ENCODE measurements around the gene RGSL1.

RGSL1 gene

DNA sequence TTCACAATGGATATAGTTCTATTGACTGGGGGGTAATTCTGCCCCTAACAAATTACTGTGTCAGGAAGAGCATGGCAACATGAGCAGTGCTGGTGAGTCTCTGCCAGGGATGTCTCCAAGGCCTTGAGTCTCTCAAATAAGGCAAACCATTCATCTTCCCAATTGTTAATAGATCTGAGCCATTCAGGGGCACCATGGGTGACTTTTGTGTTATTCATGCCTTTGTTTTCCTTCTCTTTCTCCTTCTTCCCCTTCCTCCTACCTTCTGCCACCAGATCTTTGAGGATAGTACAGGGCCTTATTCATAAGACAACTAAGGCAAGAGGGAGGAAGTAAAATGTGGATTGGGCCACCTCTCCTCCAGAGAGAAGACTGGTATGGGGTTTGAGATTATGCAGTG, at the start of gene RGSL1:
Gene RGSL1 (plus strand): TSS at position 60 of the 400 bp plus-strand sequence. CDS start 20 bp downstream, at position 80.
- DNase-seq = no peak

DNA sequence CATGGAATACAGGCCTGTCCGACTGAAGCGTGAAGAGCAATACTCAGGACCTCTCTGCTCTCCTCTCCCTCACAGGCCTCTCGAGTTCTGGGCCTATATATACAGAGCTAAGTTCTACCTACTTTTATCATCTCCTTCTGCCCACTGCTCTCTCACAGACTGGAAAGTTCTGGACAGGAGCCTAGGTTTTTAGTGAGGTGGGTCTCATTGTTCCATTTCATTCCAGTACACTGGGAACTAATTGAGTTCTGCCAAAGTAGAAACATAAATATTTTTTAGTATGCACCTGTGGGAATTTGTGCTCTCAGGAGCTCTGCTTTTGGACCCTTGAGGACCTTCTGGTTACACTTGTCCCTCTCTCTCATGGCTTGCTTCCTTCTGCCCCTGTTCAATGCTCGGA, 49.4 kb upstream of the RGSL1 start, which contains the start of gene TEDDM1:
Gene TEDDM1 (minus strand): TSS at position 101 of the 400 bp plus-strand sequence. CDS start 182 bp downstream, outside the sequence.
- DNase-seq = no peak

DNA sequence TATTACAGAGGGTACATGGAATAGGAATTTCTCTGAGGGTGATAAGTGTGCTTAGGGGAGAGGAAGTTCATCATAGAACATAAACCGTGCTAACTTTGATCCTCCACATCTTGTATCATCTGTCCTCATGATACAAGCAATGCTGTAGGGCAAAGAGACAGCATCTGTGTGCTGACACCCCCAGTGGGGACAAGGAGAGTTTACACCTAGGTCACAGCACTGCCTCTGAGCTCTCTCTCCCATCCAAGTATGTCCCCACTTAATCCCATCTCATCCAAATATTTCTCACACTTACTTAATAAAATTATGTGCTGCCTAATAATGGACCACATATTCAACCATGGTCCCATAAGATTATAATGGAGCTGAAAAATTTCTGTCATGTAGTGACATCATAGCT, 45.2 kb upstream of the RGSL1 start:
- DNase-seq = no peak

DNA sequence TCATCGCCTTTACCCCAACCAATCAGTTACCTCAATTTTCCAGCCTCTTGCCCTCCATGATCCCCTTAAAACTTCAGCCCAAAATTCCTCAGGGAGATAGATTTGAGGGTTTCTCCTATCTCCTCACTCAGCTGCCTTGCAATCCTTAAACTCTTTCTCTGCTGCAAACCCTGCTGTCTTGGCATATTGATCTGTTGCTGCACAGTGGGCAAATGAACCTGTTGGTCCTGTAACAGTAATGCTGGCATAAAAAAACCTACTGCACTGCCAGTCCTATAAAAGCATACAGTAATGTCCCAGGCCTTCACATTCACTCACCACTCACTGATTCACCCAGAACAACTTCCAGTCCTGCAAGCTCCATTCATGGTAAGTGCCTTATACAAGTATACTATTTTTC, 44.4 kb upstream of the RGSL1 start:
- no peak for DNase-seq

DNA sequence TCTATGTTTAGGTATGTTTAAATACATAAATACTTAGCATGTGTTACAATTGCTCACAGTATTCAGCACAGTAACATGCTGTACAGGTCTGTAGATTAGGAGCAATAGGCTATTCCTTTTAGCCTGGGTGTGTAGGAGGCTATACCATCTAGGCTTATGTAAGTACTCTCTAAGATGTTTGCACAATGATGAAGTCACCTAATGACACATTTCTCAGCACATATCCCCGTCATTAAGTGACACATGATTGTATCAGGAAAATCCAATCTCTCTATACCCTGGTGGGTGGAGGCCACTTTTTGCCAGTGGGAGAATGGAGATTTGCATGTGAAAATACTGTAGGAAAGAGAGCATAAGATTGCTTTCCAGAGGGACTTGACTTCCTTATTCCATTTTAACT, 43.9 kb upstream of the RGSL1 start:
- no peak for DNase-seq

DNA sequence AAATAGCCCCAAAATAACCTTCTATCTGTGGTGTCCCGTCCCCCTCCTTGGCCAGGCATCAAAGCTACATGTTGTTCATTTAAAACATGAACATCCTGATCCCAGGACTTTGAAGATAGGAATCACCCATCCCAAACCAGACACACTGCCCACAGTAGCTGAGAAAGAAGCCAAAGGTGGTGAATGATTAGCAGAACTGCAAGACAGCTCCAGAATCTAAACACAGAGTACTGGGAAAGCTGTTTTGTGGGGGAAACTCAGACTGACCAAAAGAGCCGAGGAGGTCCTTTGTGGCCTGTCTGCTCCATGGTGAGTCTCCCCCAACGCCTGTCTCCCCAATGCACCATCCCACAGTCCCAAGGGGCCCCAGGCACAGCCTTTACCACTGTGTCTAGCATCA, 42.2 kb upstream of the RGSL1 start:
- DNase-seq = no peak

DNA sequence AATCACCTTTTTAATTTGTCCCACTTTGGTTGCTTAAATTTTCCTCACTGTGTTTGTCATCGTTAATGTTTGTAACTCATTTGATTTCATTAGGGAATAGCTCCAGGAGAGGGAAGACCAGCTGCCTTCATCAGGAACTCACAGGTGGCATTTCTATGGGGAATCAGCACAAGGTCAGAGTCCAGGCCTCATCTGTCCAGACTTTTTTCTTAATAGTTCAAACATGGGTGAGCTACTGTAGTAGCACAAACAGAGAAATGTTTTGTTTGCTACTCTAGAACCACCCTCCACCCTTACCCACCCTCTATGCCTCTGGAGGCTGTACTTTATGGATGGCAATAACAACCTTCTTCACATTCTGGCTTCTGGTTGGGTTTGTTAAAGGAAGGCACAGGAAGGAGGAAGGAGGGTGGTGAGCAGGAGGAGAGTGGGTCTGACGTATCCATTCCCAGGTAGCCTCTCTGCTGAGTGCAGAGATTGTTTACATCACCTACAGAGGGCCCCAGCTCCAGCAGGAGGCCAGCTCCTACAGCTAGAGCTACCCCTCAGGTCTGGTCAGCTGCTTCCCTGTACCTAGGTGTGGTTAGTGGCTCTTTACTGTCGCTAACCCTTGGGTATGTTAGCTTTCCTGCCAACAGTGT, 41.4 kb upstream of the RGSL1 start:
- DNase-seq = no peak

DNA sequence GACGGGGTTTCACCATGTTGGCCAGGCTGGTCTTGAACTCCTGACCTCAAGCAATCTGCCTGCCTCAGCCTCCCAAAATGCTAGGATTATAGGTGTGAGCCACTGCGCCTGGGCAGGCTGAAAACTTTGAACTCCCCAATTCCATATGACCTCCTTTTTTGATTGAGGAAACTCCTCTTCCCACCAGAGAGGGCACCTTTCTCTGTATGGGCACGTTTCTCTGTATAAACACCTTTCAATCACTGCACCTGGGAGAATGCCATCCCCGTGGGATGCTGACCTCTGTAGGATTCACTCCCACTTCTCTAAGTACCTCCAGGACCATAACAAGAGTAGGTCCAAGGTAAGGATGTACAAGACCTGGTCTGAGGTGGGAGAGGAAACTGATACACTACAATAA, 39.8 kb upstream of the RGSL1 start:
- DNase-seq = no peak

DNA sequence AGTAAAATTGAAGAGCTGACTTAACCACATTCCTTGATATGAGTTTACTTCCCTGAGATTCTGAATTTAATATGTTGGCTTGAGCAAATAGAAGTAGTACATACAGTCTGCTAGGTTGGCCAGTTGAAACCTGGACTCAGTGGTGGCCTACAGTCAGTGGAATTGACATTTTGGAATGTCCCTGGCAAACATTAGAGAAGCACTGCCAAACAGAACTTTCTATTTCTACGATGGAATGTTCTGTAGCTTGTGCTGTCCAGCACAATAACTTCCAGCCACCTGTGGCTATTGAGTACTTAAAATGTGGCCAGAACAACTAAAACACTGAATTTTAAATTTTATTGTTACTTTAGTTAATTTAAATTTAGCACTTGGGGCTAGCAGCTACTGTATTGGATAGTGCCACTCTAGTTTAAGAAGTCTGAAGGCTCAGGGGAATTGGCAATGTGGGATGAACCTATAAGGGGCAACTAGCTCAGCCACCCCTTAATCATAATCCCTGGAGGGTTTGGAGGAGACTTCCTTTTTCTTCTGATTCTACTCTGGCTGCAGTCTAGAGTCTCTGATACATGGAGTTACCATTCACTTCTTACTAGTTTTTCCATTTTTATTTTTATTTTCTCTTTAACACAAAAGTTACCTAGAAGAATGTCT, 39.2 kb upstream of the RGSL1 start:
- DNase-seq = no peak

DNA sequence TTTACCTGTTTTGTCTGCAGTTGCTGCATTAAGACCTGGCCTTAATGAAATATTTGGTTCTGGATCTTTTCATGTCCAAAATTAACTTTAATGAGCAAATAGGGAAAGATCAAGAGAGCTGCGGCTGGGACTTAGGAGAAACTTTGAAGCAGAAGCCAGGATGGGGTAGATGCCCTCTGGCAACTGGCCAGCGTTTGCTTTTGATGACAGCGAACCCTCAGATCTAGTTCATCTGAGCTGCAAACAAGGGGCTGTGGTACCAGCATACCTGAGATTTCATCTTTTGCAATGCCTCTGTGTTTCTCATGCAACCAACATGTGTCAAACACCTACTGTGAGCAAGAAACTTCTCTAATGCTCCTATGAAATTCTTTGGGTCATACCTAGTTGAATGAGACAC, 36.5 kb upstream of the RGSL1 start:
- no peak for DNase-seq

DNA sequence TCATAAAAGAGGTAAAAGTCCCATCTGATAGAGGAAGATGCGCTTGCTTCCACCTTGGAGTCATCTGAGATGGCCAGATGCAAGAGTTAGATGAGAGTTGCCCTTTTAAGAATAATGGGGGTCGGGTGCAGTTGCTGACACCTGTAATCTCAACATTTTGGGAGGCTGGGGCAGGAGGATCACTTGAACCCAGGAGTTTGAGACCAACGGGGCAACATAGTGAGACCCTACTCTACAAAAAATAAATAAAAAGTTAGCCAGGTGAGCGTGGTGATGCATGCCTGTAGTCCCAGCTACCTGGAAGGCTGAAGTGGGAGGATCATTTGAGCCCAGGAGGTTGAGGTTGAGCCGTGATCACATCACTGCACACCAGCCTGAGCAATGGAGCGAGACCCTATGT, 36.0 kb upstream of the RGSL1 start:
- DNase-seq = no peak

DNA sequence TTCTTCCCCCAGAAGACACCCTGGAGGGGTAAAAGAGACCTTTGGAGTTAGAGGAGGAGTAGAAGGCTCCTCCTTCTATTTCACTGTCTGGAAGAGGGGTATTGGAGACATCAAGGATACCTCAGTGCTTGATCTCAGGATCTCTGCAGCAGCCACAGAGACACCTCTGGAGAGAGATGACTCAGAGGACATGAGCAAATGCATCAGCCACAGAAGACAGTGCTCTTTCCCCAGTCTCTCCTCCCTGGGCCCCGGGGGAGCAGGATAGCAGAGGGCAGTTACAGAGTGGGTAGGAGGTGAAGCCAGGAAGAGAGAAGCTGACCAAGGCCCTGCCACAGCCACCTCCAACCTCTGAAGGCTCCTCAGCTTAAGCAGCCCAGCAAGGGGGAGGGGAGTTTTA, 34.2 kb upstream of the RGSL1 start:
- DNase-seq = no peak

DNA sequence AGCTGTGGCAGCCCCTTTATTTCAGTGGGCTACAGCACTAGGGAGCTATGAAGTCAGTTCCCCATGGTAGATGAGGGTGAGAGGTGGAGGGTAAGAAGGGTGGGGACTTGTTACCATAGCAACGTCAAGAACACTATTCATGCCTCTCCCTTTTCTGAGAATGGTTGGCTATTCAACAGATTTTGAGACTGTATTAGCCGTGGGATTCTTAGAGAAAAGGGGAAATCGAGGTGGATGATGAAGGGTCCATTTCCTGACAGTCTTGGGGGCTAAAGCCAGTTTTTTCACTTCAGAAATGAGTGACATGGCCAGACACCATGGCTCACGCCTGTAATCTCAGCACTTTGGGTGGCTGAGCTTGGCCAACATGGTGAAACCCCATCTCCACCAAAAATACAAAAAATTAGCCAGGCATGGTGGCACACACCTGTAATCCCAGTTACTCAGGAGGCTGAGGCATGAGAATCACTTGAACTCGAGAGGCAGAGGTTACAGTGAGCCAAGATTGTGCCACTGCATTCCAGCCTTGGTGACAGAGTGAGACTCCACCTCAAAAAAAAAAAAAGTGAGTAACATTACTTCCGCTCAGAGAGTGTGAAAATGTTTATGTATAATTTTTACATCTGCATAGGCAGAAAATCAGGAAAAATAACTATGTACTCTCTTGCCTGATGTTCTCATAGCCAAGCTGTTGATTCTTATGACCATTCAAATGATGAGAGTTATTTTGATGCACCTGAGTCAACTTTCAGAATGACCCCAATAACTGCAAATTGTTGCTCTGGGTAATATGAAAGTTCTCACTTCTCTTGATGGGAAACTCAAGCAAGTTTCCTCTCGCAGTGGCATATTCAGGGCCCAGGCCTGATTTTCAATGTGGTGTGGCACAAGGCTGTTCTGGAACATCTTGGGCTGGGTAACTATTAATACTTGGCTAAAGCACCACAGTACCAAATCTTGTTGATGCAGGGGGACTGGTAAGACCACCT, 23.2 kb upstream of the RGSL1 start:
- DNase-seq = no peak

DNA sequence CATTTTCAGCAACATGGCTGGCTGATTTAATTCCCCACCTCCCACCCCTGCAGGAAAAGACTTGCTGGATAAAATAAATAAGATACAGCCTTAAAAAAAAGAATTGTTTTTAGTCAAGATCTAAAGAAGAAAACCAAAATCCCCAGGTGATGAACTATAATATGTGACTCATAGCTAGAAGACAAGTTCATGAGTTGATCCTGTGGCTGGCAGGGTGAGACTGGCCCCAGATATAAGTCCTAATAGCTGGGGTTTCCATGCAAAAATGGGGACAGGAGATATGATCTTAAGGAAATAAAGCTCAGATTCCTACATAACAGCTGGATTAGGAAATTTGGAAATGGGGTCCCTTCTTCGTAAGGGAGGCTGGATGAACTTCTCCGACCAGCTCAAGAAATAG, 21.9 kb upstream of the RGSL1 start:
- no peak for DNase-seq

DNA sequence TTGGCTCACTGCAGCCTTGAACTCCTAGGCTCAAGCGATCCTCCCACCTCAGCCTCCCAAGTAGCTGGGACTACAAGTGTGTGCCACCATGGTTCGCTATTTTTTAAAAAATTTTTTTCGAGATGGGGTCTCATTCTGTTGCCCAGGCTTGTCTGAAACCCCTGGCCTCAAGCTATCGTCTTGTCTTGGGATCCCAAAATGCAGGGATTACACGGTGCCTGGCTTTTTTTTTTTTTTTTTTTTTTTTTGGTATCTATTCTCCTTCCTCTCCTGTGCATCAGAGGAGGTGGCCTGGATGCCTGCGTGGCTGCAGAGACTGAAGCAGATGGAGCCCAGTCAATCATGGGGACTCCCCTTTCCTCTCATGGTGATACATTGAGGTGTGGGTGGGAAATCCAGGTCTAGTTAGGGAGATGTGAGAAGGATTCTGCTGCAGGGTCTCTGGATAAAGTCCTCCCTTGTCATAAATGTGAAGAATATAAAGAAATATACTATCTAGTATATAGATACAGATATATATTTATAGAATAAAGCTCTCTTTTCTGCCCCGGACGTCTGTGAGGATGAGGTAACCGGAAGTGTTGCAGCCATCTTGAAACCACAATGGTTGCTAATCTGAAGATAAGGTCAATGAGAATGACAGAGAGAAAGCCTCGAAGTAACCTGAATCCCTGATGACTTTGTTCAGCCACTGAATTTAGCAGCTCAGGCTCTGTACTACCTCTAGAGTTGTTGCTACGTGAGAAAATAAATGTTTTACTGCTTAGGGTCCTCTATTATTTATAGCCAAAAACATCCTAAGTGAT, 19.5 kb upstream of the RGSL1 start:
- DNase-seq = no peak

DNA sequence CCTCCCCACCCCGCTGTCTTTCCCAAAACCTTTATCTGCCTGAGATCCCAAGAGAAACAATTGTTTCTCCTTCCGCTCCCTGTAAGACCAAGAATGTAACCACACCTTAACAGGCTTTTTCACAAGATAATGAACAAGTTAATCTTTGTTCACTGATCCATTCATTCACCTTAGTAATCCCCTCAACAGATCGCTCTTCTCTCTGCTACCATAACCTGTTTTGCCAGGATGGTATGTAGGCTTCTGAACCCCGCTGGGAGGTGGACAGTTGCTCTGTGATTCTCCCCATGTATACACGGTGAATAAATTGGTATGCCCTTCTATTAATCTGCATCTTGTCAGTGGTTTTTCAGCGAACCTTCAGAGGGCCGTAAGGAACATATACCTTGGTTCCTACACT, 18.7 kb upstream of the RGSL1 start:
- DNase-seq = no peak

DNA sequence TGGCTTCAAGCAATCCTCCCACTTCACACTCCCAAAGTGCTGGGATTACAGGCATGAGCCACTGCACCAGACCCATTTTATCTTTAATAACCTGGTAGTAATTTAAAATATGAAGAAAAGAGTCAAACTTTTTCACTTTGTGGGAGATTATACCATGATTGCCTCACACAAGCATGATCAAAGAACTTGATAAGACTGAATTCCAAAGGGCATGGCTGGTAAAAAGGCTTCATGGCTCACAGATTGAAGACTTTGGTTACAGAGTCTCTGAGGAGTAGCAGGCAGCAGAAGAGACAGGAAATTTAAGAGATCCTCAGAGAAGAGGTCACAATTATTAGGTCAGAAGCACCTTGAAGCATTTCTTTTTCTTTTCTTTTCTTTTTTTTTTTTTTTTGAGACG, 16.4 kb upstream of the RGSL1 start:
- DNase-seq = no peak

DNA sequence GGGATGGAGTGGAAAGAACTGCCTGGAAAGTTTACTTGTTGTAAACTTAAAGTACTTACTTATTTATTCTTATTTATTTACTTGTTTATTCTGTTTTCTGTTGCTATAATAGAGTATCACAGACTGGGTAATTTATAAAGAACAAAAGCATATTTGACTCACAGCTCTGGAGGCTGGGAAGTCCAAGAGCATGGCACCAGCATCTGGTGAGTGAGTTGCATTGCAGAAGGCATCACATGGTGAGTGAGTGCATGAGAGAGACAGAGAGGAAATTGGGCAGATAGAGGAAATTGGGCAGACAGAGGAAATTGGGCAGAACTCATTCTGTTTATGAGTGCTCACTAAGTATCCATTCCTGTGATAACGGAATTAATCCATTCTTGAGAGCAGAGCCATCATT, 11.6 kb upstream of the RGSL1 start:
- DNase-seq = no peak

DNA sequence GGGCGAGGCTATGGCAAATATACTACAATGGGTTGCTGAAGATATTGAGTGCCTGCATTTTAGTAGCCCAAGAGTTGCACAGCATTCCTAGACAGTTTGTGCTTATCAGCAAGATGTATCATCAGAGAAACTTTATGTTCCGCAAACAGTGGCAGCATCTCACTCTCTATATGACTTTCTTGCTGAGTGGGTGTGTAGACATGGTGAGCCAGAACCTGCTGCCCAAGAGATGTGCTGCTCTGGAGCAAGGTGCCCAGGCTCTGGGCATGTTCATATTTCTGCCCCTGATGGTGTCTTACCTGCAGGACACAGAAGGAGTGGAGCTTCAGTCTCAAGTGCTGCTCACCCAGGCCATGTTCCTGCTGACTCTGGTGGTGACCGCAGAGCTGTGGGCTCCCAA, 8.2 kb upstream of the RGSL1 start:
- no peak for DNase-seq

DNA sequence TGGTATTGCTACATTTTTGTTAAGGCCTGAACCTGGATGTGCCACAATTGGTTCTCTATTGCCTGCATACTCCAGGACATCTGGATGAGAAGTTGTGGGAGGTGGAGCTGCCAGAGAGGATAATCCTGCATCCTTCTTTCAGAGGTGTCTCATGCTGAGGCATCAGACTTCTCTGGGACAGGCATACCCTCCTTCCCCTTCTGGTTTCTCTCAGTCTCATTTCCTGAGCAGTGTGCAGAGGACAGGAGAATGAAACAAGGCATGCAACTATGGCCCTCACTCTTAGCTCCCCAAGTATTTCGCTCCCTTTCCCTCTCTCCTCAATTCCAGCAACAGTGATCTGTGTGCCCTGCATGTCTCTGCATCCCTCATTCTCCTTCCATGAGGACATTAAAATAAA, 7.6 kb upstream of the RGSL1 start:
- no peak for DNase-seq

DNA sequence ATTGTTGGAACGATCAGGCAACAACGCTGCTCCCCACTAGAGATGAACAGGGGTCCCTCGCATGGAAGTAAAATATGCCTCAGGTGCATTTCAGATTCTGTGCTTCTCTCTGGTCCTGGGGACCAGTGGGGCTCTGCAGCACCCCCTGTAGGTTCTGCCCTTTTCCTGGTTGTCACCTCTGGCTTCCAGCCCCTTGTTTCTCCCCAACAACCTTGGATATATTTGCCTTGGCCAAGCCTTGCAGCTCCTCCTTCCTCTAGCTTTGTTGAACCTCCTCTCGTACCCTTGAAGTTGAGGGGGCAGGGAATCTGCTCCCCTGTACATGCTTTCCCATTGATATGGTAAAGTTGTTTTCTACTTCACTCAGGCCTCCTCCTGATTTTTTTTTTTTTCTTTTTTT, 5.4 kb upstream of the RGSL1 start:
- no peak for DNase-seq

DNA sequence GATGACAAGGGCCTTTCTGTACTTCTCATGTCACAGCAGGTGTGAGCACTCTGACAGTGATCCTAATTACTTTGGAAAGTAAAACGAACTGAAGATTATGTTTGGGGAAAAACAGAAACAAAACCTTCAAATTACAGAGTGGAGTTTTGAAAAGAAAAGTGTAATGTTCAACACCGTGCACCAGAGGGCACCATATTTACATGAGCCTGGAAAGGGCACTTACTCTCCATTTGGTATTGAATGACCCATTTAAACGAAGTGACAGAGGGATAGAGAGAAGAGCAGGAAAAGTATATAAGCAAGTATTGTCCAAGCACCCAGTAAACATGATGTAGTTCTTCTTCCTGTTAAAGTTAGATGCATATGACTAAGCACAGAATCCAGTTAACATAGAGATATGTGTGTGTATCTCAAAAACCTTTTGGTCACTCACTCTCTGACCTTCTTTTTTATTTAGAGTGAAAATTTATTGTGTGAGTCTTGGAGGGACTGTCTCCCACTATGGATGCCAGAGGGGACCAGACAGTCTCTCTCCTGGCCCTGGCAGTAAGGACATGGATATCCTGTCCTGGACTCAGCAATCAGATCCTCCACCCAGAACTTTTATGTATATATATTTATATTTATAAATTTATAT, 3.8 kb upstream of the RGSL1 start:
- peak; percentile 62 for DNase-seq

All from SIG-M5 (cell line).